Measurements from ENCODE around the gene RCBTB1.

DNA sequence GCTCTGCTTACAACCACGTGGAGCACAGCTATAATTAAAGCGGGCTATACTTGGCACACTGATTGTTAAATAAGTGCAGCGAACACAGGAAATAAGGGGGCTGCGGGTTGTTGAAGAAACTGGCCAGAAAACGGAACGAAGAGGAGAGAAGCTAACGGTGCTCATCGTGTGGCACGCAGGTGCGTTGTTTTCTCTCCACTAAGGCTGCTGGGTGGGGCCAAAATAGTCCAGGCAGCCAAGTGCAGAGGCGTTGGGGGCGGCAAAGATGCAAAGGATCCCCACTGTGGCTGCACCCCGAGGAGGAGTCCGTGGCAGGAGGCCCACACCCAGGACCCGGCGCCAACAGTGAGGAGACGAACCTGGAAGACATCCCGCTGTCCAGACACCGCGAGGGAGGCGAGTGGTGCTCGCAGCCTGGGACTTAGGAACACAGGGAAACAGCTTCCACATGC is 34.8 kb upstream of the RCBTB1 start:
- TF ChIP-seq, protein P1, sequence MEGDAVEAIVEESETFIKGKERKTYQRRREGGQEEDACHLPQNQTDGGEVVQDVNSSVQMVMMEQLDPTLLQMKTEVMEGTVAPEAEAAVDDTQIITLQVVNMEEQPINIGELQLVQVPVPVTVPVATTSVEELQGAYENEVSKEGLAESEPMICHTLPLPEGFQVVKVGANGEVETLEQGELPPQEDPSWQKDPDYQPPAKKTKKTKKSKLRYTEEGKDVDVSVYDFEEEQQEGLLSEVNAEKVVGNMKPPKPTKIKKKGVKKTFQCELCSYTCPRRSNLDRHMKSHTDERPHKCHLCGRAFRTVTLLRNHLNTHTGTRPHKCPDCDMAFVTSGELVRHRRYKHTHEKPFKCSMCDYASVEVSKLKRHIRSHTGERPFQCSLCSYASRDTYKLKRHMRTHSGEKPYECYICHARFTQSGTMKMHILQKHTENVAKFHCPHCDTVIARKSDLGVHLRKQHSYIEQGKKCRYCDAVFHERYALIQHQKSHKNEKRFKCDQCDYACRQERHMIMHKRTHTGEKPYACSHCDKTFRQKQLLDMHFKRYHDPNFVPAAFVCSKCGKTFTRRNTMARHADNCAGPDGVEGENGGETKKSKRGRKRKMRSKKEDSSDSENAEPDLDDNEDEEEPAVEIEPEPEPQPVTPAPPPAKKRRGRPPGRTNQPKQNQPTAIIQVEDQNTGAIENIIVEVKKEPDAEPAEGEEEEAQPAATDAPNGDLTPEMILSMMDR (optimal IDR thresholded peaks at IDR 0.05 in 1 of 3, IDR thresholded peaks at IDR 0.05 in 1 of 3, conservative IDR thresholded peaks at IDR 0.05 in 1 of 3; ENCODE audit: extremely low read depth in 1 of 3, insufficient read depth in 2 of 3, low read length in 3 of 3), result no peak
- no peak for TF ChIP-seq EZH2 (IDR thresholded peaks at IDR 0.05; ENCODE audit: low read length)

All from keratinocyte (primary cell).